Heart right ventricle (tissue), 16 donors: ENCODE data around the gene APC2. TPM values are rescaled to one million over a fixed set of nuclear protein-coding genes. Genes with fewer than 3 reads are reported as not detected.
A peak's percentile ranks its signal among the peaks of the same experiment; 100 is the strongest.

ENCODE experiments used
- ATAC-seq, 8 donors: fragments of 200-7000 bp; cut with Tn5 transposase; one replicate each; pipeline ENCODE4 v1.9.1; 2020; ENCODE audit warnings: mild to moderate bottlenecking in 8 of 8, moderate library complexity in 8 of 8, moderate number of reproducible peaks in 1 of 8
- DNase-seq, 2 donors: peaks; one replicate each; pipeline ENCODE4 v3.0.0-alpha.2; 2020
- H3K27ac ChIP-seq, 10 donors: fragments of 200-600 bp; sonication (generic) in 2 of 10; one replicate each; pipeline versions ENCODE4 v1.5.0 to v1.8.0; 2020 to 2022; ENCODE audit warnings: mild to moderate bottlenecking in 3 of 10
- H3K27me3 ChIP-seq, 7 donors: fragments of 200-600 bp; one replicate each; pipeline ENCODE4 v1.8.0; 2021 to 2022; ENCODE audit warnings: mild to moderate bottlenecking in 2 of 7
- H3K36me3 ChIP-seq, 9 donors: fragments of 200-600 bp; sonication (generic) in 1 of 9; one replicate each; pipeline versions ENCODE4 v1.5.0 to v1.8.0; 2020 to 2022; ENCODE audit warnings: mild to moderate bottlenecking in 2 of 9
- H3K4me1 ChIP-seq, 9 donors: fragments of 200-600 bp; sonication (generic) in 1 of 9; one replicate each; pipeline versions ENCODE4 v1.5.0 to v1.8.0; 2020 to 2022; ENCODE audit warnings: mild to moderate bottlenecking in 4 of 9
- H3K4me3 ChIP-seq, 10 donors: fragments of 200-600 bp; sonication (generic) in 2 of 10; one replicate each; pipeline versions ENCODE4 v1.5.0 to v1.8.0; 2020 to 2022; ENCODE audit warnings: mild to moderate bottlenecking in 7 of 10, moderate library complexity in 2 of 10
- H3K9me3 ChIP-seq, 11 donors: fragments of 200-600 bp in 10 of 11; sonication (generic) in 2 of 11; one replicate each; pipeline versions ENCODE4 v1.5.0 to v1.8.0; 2013 to 2022; ENCODE audit warnings: mild to moderate bottlenecking in 2 of 11, control low read depth in 1 of 11, moderate library complexity in 1 of 11
- WGBS, 2 donors: extraction: QIAGEN DNeasy Blood & Tissue Kit; methylation state at CpG; one replicate each; pipeline ENCODE4 v1.1.7; 2013; ENCODE audit warnings: inconsistent platforms in 1 of 2; 5-methylcytosine and 5-hydroxymethylcytosine counted together
- intact Hi-C, 10 donors: fragments of 100-400 bp; cut with DNase I; formaldehyde crosslinking; loops; one replicate each; pipeline versions ENCODE4 v1.11.1 to v1.14.2; 2022
- long read RNA-seq, 3 donors: library from polyadenylated mRNA; unstranded; transcript quantifications; one replicate each; pipeline ENCODE4 v2.0.0, GENCODE V29; 2020 to 2021
- polyA plus RNA-seq, 2 donors: library from polyadenylated mRNA; stranded (reverse); fragments of 200-250 nt; gene quantifications; one replicate each; pipeline ENCODE4 v1.2.3, GENCODE V29; 2013
- total RNA-seq, 10 donors: library from RNA; stranded (reverse); fragmentation: NEBNext Ultra II Directional in 3 of 10; extraction: Animal tissue kit (Norgen Biotek cat#: 25700) in 3 of 10; gene quantifications; one replicate each; pipeline versions ENCODE4 v1.2.1 to v1.2.4, GENCODE V29; 2021 to 2023
- TF ChIP-seq, protein P1 (sequence below), 9 donors: fragments of 200-600 bp; sonication (generic) in 2 of 9; IDR thresholded peaks; one replicate each; pipeline versions ENCODE4 v1.5.0 to v1.8.0; 2021 to 2022; ENCODE audit warnings: antibody characterized with exemption in 9 of 9, mild to moderate bottlenecking in 5 of 9, moderate library complexity in 1 of 9
- donor health status: Arrhythmogenic right ventricular cardiomyopathy.
- donor health status: ischemic (EF 13 %, LVEDD 7.1; RV severe dilation, severe dysfunction).
- donor health status: healthy with polysubstance abuse.
- donor health status: DM: no; HTN: yes; CAD: no.
- donor health status: DM: no; HTN: no; CAD: no.
- donor health status: ischemic (EF 25% LVEDD 6.9; RV normal size, moderate dysfunction).
- donor health status: ischemic (EF 25% LVEDD 5.7; RV mildly dilated, moderate dysfunction).
- donor health status: healthy.
- donor health status: DM: yes; HTN: yes; CAD: no.
- donor health status: Ischemic cardiomyopathy.
- donor health status: ischemic (EF 35%, LVEDD 5.7; RV mildly dilated, moderate dysfunction).
- donor health status: nonischemic (EF 11% LVEDD 7.7; RV severe dilation, severe dysfunction).
- donor health status: DM: yes; HTN: yes; CAD: no.
- donor health status: PGD.
- donor health status: ischemic (EF 29% LVEDD 5.4; RV normal size, mild dysfunction).
- donor health status: nonischemic (EF 23%, LVEDD 6.1; RV moderate dilation, normal function).

Gene APC2, protein sequence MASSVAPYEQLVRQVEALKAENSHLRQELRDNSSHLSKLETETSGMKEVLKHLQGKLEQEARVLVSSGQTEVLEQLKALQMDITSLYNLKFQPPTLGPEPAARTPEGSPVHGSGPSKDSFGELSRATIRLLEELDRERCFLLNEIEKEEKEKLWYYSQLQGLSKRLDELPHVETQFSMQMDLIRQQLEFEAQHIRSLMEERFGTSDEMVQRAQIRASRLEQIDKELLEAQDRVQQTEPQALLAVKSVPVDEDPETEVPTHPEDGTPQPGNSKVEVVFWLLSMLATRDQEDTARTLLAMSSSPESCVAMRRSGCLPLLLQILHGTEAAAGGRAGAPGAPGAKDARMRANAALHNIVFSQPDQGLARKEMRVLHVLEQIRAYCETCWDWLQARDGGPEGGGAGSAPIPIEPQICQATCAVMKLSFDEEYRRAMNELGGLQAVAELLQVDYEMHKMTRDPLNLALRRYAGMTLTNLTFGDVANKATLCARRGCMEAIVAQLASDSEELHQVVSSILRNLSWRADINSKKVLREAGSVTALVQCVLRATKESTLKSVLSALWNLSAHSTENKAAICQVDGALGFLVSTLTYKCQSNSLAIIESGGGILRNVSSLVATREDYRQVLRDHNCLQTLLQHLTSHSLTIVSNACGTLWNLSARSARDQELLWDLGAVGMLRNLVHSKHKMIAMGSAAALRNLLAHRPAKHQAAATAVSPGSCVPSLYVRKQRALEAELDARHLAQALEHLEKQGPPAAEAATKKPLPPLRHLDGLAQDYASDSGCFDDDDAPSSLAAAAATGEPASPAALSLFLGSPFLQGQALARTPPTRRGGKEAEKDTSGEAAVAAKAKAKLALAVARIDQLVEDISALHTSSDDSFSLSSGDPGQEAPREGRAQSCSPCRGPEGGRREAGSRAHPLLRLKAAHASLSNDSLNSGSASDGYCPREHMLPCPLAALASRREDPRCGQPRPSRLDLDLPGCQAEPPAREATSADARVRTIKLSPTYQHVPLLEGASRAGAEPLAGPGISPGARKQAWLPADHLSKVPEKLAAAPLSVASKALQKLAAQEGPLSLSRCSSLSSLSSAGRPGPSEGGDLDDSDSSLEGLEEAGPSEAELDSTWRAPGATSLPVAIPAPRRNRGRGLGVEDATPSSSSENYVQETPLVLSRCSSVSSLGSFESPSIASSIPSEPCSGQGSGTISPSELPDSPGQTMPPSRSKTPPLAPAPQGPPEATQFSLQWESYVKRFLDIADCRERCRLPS (N-terminal part only)
- total RNA-seq (under 1 TPM in 9 of 10 donors, not detected in 1; 0.02 to 0.23 (median 0.08) TPM), polyA plus RNA-seq (under 1 TPM; 0.13 to 0.15 TPM)
- long read RNA-seq, donor 1: 0 reads
- long read RNA-seq, donor 2: 0 reads
- long read RNA-seq, donor 3, partial matches to known transcripts: 0 of 1 reads
- long read RNA-seq, donor 3, other reads (novel, unspliced or antisense): 1 of 1 reads

DNA sequence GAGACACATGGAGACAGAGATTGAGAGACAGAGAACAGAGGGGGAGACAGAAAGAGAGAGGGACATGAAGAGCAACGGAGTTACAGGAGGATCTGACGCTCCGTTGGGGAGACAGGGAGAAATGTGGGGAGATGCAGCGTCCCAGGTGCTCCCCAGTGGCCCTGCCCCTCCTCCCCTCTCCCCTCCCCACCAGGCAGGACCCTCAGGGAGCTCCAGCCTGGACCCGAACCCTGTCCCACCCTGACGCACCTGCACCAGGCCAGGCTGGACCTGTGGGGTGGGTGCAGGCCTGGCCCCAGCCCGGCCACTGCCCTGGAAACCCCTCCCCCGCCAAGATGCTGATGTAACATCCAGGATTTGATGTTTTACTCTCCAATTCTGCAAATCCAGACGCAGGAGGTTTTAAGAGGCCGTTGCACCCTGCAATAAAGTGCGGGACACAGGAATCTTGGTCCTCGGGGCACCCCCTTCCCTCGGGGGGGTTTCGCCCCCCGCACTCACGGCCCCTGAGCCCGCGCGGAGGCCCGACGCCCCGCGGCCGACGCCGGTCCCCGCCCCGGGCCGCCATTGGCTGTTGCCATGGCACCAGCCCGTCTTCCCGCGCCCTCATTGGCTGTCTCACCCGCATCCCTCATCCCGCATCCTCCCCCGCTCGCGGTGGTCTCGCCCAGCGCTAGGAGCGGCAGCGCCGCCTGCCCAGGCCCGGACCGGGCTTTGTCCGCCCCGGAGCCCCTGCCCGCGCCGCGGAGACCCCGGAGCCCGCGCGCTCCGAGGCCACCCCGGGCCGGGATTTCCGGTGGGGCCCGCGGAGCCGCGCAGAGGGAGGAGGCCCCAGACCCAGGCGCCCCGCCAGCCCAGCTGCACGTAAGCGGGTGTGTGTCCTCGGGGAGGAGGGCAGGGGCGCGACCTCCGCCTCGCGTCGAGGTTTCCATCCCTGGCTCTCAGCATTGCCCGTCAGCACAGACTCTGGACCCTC, at the start of gene APC2:
TSS of gene APC2 (plus strand) at position 655 of the 976 bp plus-strand sequence. CDS start 2,881 bp downstream, outside the sequence.
- ATAC-seq (no peak), DNase-seq (no peak)
- Histone ChIP-seq H3K27me3 (peaks cover 53 to 100% (median 93%) of the 10 kb centered on the region in 7 donors), H3K36me3 (no peaks in the 10 kb centered on the region), H3K4me3 (no peak within 1 kb of the TSS), H3K9me3 (no peaks in the 10 kb centered on the region), H3K4me1 (peaks cover 15 to 39% (median 36%) of the 10 kb centered on the region in 9 donors), H3K27ac (no peak within 1 kb of the TSS)
- WGBS, 2 donors: 5 to 6% methylated on average over 63 to 74 of the region's 74 CpGs
- TF ChIP-seq, protein P1, sequence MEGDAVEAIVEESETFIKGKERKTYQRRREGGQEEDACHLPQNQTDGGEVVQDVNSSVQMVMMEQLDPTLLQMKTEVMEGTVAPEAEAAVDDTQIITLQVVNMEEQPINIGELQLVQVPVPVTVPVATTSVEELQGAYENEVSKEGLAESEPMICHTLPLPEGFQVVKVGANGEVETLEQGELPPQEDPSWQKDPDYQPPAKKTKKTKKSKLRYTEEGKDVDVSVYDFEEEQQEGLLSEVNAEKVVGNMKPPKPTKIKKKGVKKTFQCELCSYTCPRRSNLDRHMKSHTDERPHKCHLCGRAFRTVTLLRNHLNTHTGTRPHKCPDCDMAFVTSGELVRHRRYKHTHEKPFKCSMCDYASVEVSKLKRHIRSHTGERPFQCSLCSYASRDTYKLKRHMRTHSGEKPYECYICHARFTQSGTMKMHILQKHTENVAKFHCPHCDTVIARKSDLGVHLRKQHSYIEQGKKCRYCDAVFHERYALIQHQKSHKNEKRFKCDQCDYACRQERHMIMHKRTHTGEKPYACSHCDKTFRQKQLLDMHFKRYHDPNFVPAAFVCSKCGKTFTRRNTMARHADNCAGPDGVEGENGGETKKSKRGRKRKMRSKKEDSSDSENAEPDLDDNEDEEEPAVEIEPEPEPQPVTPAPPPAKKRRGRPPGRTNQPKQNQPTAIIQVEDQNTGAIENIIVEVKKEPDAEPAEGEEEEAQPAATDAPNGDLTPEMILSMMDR (IDR thresholded peaks at IDR 0.05): no peak
- intact Hi-C loops: loop anchor here in 2 of 10 donors (10.0 kb wide), 1 partner anchor 65 kb away; the partner anchor contains the start of gene ADAMTSL5 (in 2 of the 2)

DNA sequence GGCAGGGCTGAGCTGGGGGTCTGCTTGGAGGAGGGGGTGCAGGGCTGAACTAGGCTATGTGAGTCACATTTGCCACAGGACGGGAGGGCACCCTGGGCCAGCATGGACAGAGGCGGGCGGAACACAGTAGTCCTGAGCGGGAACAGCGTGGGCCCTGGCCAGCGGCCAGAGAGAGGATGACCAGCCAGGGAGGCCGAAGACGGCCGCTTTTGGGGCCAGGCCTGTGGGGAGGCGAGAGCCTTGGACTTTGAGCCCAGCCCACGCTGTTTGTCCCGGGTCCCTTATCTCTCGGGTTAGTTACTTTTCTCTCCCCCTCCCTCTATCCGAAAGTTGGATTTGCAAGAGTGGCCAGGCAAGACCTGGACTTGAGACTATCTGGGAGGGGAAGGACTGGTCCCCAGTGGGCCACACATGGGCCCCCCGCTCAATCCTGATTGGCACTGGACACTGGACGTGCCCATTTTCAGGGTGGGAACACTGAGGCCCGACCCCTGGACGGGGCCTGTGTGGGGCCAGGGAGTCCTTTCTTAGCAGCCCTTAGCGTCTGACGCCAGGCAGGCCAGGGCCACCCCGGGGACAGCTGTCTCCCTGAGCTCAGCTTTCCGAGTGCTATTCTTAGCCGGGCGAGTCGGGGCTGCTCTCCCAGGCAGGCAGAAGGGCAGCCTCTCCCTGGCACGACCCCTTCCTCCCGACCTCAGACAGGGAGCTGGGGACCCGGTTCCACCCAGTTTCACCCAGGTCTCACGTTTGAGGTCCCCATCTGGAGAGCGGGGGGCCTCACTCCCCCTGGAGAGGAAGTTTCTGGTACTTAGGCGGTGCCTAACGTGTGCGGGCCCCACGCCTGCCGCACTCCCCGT, 49.4 kb upstream of the APC2 start:
- ATAC-seq: peak; percentile 66 to 86 (median 76)
- intact Hi-C loops: loop anchor here in 4 of 10 donors (1.0 to 10.0 kb wide), 2 partner anchors 8 to 126 kb away; partner anchors contain the start of gene FAM174C (in 3 of the 4)
- Histone ChIP-seq H3K27ac (peak overlapping the region; percentile 41 to 86 (median 79)), H3K9me3 (no peaks in the 10 kb centered on the region), H3K4me3 (peak overlapping the region; percentile 47 to 81 (median 72)), H3K4me1 (peaks cover 18 to 46% (median 33%) of the 10 kb centered on the region in 9 donors), H3K36me3 (peaks cover 0 to 10% (median 0%) of the 10 kb centered on the region in 9 donors), H3K27me3 (peaks cover 0 to 38% (median 0%) of the 10 kb centered on the region in 7 donors)
- peak; percentile 68 to 73 for DNase-seq
- TF ChIP-seq, protein P1 (IDR thresholded peaks at IDR 0.05): no peak
- 22% methylated on average over 36 of the region's 36 CpGs for WGBS, 2 donors
